ENCODE results near the gene HSDL1. TPM values are rescaled to one million over a fixed set of nuclear protein-coding genes. Genes with fewer than 3 reads are reported as not detected.

Gene HSDL1
- polyA plus RNA-seq, 3 donors = 40.0 to 53.0 (median 45.4) TPM

Other genes with a start within 250 kb of the HSDL1 start
- 1 to 10 TPM; 3.7 to 5.7 (median 4.3) TPM for gene MLYCD, start 246.1 kb downstream of the HSDL1 start, polyA plus RNA-seq (ENCODE audit: insufficient read length in 3 of 3)
- gene OSGIN1, start 191.9 kb downstream of the HSDL1 start, polyA plus RNA-seq (ENCODE audit: insufficient read length in 3 of 3) = under 1 TPM; 0.59 to 0.87 (median 0.66) TPM
- 1 to 10 TPM; 2.3 to 3.5 (median 3.2) TPM for gene NECAB2, start 176.9 kb downstream of the HSDL1 start, polyA plus RNA-seq (ENCODE audit: insufficient read length in 3 of 3)
- gene SLC38A8, start 102.4 kb downstream of the HSDL1 start, polyA plus RNA-seq (ENCODE audit: insufficient read length in 3 of 3) = not detected
- gene MBTPS1, start 28.2 kb downstream of the HSDL1 start, polyA plus RNA-seq (ENCODE audit: insufficient read length in 3 of 3) = 100 to 1,000 TPM; 100 to 116 (median 111) TPM
- 1 to 10 TPM; 3.6 to 9.4 (median 4.2) TPM for gene DNAAF1, start 131 bp upstream of the HSDL1 start, polyA plus RNA-seq (ENCODE audit: insufficient read length in 3 of 3)
- 10 to 100 TPM; 34.3 to 58.7 (median 40.3) TPM for gene TAF1C, start 41.9 kb upstream of the HSDL1 start, polyA plus RNA-seq (ENCODE audit: insufficient read length in 3 of 3)
- under 1 TPM in 2 of 3 donors, not detected in 1; 0.30 to 0.73 TPM for gene ADAD2, start 46.0 kb upstream of the HSDL1 start, polyA plus RNA-seq (ENCODE audit: insufficient read length in 3 of 3)
- under 1 TPM in 2 of 3 donors, not detected in 1; 0.04 to 0.05 TPM for gene KCNG4, start 94.8 kb upstream of the HSDL1 start, polyA plus RNA-seq (ENCODE audit: insufficient read length in 3 of 3)
- gene WFDC1, start 149.7 kb upstream of the HSDL1 start, polyA plus RNA-seq (ENCODE audit: insufficient read length in 3 of 3) = 1 to 10 TPM; 1.9 to 3.8 (median 3.5) TPM
- gene ATP2C2, start 223.4 kb upstream of the HSDL1 start, polyA plus RNA-seq (ENCODE audit: insufficient read length in 3 of 3) = 1 to 10 TPM in 1 of 3 donors, under 1 TPM in 2; 0.52 to 1.8 (median 0.98) TPM